GM12878 (cell line): Measurements from ENCODE around the gene SCAMP4. TPM values are rescaled to one million over a fixed set of nuclear protein-coding genes. Genes with fewer than 3 reads are reported as not detected.

Experiments used
- ATF3 ChIP-seq: IDR thresholded peaks from 2 replicates; pipeline ENCODE4 v1.6.1; 2011; ENCODE audit warnings: low read depth, mild to moderate bottlenecking, low read length, moderate library complexity, borderline replicate concordance; ENCODE audit errors: extremely low read depth
- E2F4 ChIP-seq: IDR thresholded peaks from 2 replicates; pipeline ENCODE4 v1.6.1; 2012; ENCODE audit warnings: low read depth, low read length, improper control_type of control experiment
- FOS ChIP-seq: IDR thresholded peaks from 3 replicates; pipeline ENCODE4 v1.6.1; 2011; ENCODE audit warnings: borderline replicate concordance; ENCODE audit not compliant: insufficient read length; ENCODE audit errors: extremely low read depth
- LARP7 ChIP-seq: fragments of 450-650 bp; IDR thresholded peaks from 2 replicates; pipeline ENCODE4 v1.6.1; 2017; ENCODE audit warnings: mild to moderate bottlenecking
- MLLT1 ChIP-seq: fragments of 450-650 bp; IDR thresholded peaks from 2 replicates; pipeline ENCODE4 v1.6.1; 2016; ENCODE audit warnings: mild to moderate bottlenecking
- MYC ChIP-seq: IDR thresholded peaks from 2 replicates; pipeline ENCODE4 v1.6.1; 2011; ENCODE audit warnings: mild to moderate bottlenecking, low read length, moderate library complexity, inconsistent platforms; ENCODE audit not compliant: insufficient read depth, insufficient replicate concordance, insufficient read length, severe bottlenecking
- NFYA ChIP-seq: IDR thresholded peaks from 2 replicates; pipeline ENCODE4 v1.6.1; 2011; ENCODE audit warnings: low read depth, mild to moderate bottlenecking, low read length, improper control_type of control experiment, borderline replicate concordance
- NFYB ChIP-seq: IDR thresholded peaks from 2 replicates; pipeline ENCODE4 v1.6.1; 2011; ENCODE audit warnings: low read depth, mild to moderate bottlenecking, low read length, improper control_type of control experiment, moderate library complexity; ENCODE audit not compliant: insufficient read depth
- NKRF ChIP-seq: fragments of 450-650 bp; conservative IDR thresholded peaks from 2 replicates; pipeline ENCODE4 v1.6.1; 2017; ENCODE audit warnings: mild to moderate bottlenecking, moderate library complexity
- NR2F1 ChIP-seq: fragments of 450-650 bp; conservative IDR thresholded peaks from 2 replicates; pipeline ENCODE4 v1.6.1; 2017; ENCODE audit warnings: mild to moderate bottlenecking
- SMAD5 ChIP-seq: IDR thresholded peaks from 2 replicates; pipeline ENCODE4 v1.6.1; 2016; ENCODE audit warnings: antibody characterized with exemption, low read depth
- SP1 ChIP-seq: IDR thresholded peaks from one replicate; pipeline ENCODE4 v1.6.1; 2011; ENCODE audit warnings: low read depth, low read length
- SREBF1 ChIP-seq: IDR thresholded peaks from 2 replicates; pipeline ENCODE4 v1.6.1; 2012; ENCODE audit warnings: mild to moderate bottlenecking, low read length
- SUZ12 ChIP-seq: fragments of 200-600 bp; sonication (generic); IDR thresholded peaks from one replicate; pipeline ENCODE4 v1.6.1; 2018; ENCODE audit warnings: antibody characterized with exemption, mild to moderate bottlenecking; ENCODE audit not compliant: unreplicated experiment
- USF2 ChIP-seq: IDR thresholded peaks from 2 replicates; pipeline ENCODE4 v1.6.1; 2011; ENCODE audit warnings: low read depth, low read length, improper control_type of control experiment, borderline replicate concordance
- YY1 ChIP-seq: IDR thresholded peaks from 2 replicates; pipeline ENCODE4 v1.6.1; 2011; ENCODE audit warnings: low read depth, mild to moderate bottlenecking, low read length
- ZBTB33 ChIP-seq: fragments of 450-650 bp; IDR thresholded peaks from 2 replicates; pipeline ENCODE4 v1.6.1; 2017; ENCODE audit warnings: mild to moderate bottlenecking
- ZSCAN29 ChIP-seq: fragments of 450-650 bp; IDR thresholded peaks from 2 replicates; pipeline ENCODE4 v1.6.1; 2017; ENCODE audit warnings: mild to moderate bottlenecking, moderate library complexity
- ZZZ3 ChIP-seq: IDR thresholded peaks from 2 replicates; pipeline ENCODE4 v1.6.1; 2011; ENCODE audit warnings: low read depth; ENCODE audit not compliant: control insufficient read depth, insufficient read length
- polyA plus RNA-seq, 11 experiments: library from polyadenylated mRNA; depleted of rRNA in 4 of 11; unstranded in 6 of 11; stranded (reverse) in 5 of 11; fragments of >200 nt; fragmentation: Nextera tagmentation in 4 of 11; fragmentation: Illumina TruSeq in 1 of 11; extraction: Ambion mirVana in 4 of 11; extraction: Trizol in 1 of 11; gene quantifications; 1 replicate in 1 of 11; 2 replicates in 10 of 11; pipeline versions ENCODE4 v1.2.1 to v1.2.3, GENCODE V29; 2011 to 2016; ENCODE audit warnings: inconsistent platforms in 2 of 11, missing spikeins in 2 of 11, low read depth in 1 of 11
- total RNA-seq, 4 experiments: library from RNA; depleted of rRNA in 3 of 4; stranded (reverse); fragments of >200 nt in 3 of 4; fragmentation: Illumina TruSeq in 1 of 4; extraction: Trizol in 1 of 4; gene quantifications; 2 replicates each; pipeline versions ENCODE4 v1.2.1 to v1.2.3, GENCODE V29; 2013 to 2021

The SCAMP4 gene
- total and polyA plus RNA-seq, 10 of the 15 experiments (the other 5 are each of a cell fraction or from before 2014, with no cell fraction given), result 0.63 to 34.7 (median 12.8) TPM

- TF ChIP-seq E2F4 (no peak), NFYB (no peak), ATF3 (no peak), MYC (peak; percentile 52), ZZZ3 (no peak), LARP7 (peak; percentile 60), FOS (no peak), ZSCAN29 (0 out of 2 replicates have a peak, but pooled peaks have one; percentile 11), MLLT1 (0 out of 2 replicates have a peak, but pooled peaks have one; percentile 45), SUZ12 (no peak), SREBF1 (no peak), YY1 (no peak), NKRF (peak; percentile 75), NFYA (no peak), SMAD5 (no peak), SP1 (peak; percentile 24), USF2 (no peak), ZBTB33 (no peak), NR2F1 (peak; percentile 11; the same call in 1 of the 2 replicates)
Measured at GRCh38 chr19:1942078-1942933, 37.1 kb downstream of the SCAMP4 start (continued).
